Suprapubic skin (tissue), 4 donors: Measurements from ENCODE around the gene MT1E. TPM values are rescaled to one million over a fixed set of nuclear protein-coding genes. Genes with fewer than 3 reads are reported as not detected.
A peak's percentile ranks its signal among the peaks of the same experiment; 100 is the strongest.
"Not testable (repeated sequence)": the region's sequence is repeated elsewhere in the genome, so short reads cannot be mapped to it uniquely, and the experiment has no call there.

Source experiments
- DNase-seq, 2 donors: peaks; one replicate each; pipeline ENCODE4 v3.0.0-alpha.2; 2019; ENCODE audit warnings: low spot score in 2 of 2
- H3K27ac ChIP-seq: fragments of 200-600 bp; sonication (generic); one replicate; pipeline ENCODE4 v1.5.1; 2019
- H3K27me3 ChIP-seq: fragments of 200-600 bp; sonication (generic); one replicate; pipeline ENCODE4 v1.5.1; 2019
- H3K36me3 ChIP-seq: fragments of 200-600 bp; sonication (generic); one replicate; pipeline ENCODE4 v1.5.1; 2019
- H3K4me1 ChIP-seq: fragments of 200-600 bp; sonication (generic); one replicate; pipeline ENCODE4 v1.5.1; 2019
- H3K4me3 ChIP-seq: fragments of 200-600 bp; sonication (generic); one replicate; pipeline ENCODE4 v1.5.1; 2019; ENCODE audit warnings: mild to moderate bottlenecking
- H3K9me3 ChIP-seq: fragments of 200-600 bp; sonication (generic); one replicate; pipeline ENCODE4 v1.5.1; 2019
- CTCF ChIP-seq, 2 donors: fragments of 200-600 bp in 1 of 2; fragments of 450-650 bp in 1 of 2; sonication (generic) in 1 of 2; IDR thresholded peaks; one replicate each; pipeline ENCODE4 v1.5.1; 2016 to 2019; ENCODE audit warnings: antibody characterized with exemption in 2 of 2, mild to moderate bottlenecking in 1 of 2, moderate library complexity in 1 of 2
- EP300 ChIP-seq: sonication (generic); formaldehyde crosslinking; IDR thresholded peaks from one replicate; pipeline ENCODE4 v1.6.1; 2017; ENCODE audit warnings: antibody characterized with exemption
- POLR2A ChIP-seq, 2 donors: fragments of 450-650 bp; IDR thresholded peaks; one replicate each; pipeline ENCODE4 v1.6.1; 2017; ENCODE audit warnings: antibody characterized with exemption in 2 of 2, mild to moderate bottlenecking in 2 of 2, moderate library complexity in 2 of 2
- POLR2AphosphoS5 ChIP-seq, 3 donors: sonication (generic); formaldehyde crosslinking; IDR thresholded peaks; one replicate each; pipeline ENCODE4 v1.6.1; 2017; ENCODE audit warnings: antibody characterized with exemption in 3 of 3
- WGBS: methylation state at CpG from one replicate; pipeline ENCODE4 v1.1.5; 2018; 5-methylcytosine and 5-hydroxymethylcytosine counted together
- total RNA-seq, 4 donors: library from RNA; depleted of rRNA; stranded (reverse); fragments of >200 nt; gene quantifications; one replicate each; pipeline ENCODE4 v1.1.0, GENCODE V29; 2016

The MT1E gene
- total RNA-seq, 4 donors from 2014 or later = 454 to 1,259 (median 584) TPM

GRCh38 chr16:56670620-56670934, 45.0 kb downstream of the MT1E start:
- Histone ChIP-seq H3K27ac (no peak overlapping the region), H3K36me3 (no peaks in the 10 kb centered on the region), H3K4me3 (no peak overlapping the region), H3K9me3 (no peaks in the 10 kb centered on the region), H3K4me1 (peaks cover 35% of the 10 kb centered on the region), H3K27me3 (peaks cover 40% of the 10 kb centered on the region)
- TF ChIP-seq POLR2AphosphoS5 (IDR thresholded peaks at IDR 0.05) = no peak
- no peak for TF ChIP-seq POLR2A (IDR thresholded peaks at IDR 0.05)
- TF ChIP-seq CTCF (IDR thresholded peaks at IDR 0.05) = no peak
- no peak for TF ChIP-seq EP300
- DNase-seq = no peak
- WGBS = 94% methylated on average over 2 of the region's 2 CpGs

- H3K27me3 ChIP-seq = peaks cover 44% of the 10 kb centered on the region
- H3K4me1 ChIP-seq = peaks cover 45% of the 10 kb centered on the region
- WGBS = 57% methylated on average over 2 of the region's 2 CpGs
- not testable (repeated sequence) for H3K9me3 ChIP-seq, H3K4me3 ChIP-seq, DNase-seq, H3K36me3 ChIP-seq, H3K27ac ChIP-seq
Measured at GRCh38 chr16:56671691-56672090, 46.1 kb downstream of the MT1E start.

- H3K9me3 ChIP-seq, DNase-seq, H3K27ac ChIP-seq, H3K36me3 ChIP-seq, H3K4me3 ChIP-seq: not testable (repeated sequence)
- H3K27me3 ChIP-seq = peaks cover 41% of the 10 kb centered on the region
- H3K4me1 ChIP-seq = peaks cover 42% of the 10 kb centered on the region
- WGBS = 77% methylated on average over 3 of the region's 3 CpGs
Measured at GRCh38 chr16:56672171-56672570, 46.6 kb downstream of the MT1E start.

- Histone ChIP-seq H3K4me1 (peaks cover 34% of the 10 kb centered on the region), H3K4me3 (no peak overlapping the region), H3K27me3 (peaks cover 40% of the 10 kb centered on the region), H3K27ac (no peak overlapping the region), H3K9me3 (no peaks in the 10 kb centered on the region), H3K36me3 (no peaks in the 10 kb centered on the region)
- 79% methylated on average over 11 of the region's 11 CpGs for WGBS
- DNase-seq = no peak
- TF ChIP-seq POLR2AphosphoS5 (IDR thresholded peaks at IDR 0.05) (no peak), CTCF (IDR thresholded peaks at IDR 0.05) (no peak)
Measured at GRCh38 chr16:56672761-56673536, 47.4 kb downstream of the MT1E start.

- Histone ChIP-seq H3K27me3 (peaks cover 33% of the 10 kb centered on the region), H3K36me3 (no peaks in the 10 kb centered on the region), H3K27ac (no peak overlapping the region), H3K4me1 (peaks cover 27% of the 10 kb centered on the region), H3K9me3 (no peaks in the 10 kb centered on the region), H3K4me3 (no peak overlapping the region)
- peak in 1 of 2 donors; percentile 56 for DNase-seq
- 30% methylated on average over 12 of the region's 12 CpGs for WGBS
- TF ChIP-seq POLR2A (IDR thresholded peaks at IDR 0.05) (no peak), POLR2AphosphoS5 (IDR thresholded peaks at IDR 0.05) (no peak), EP300 (no peak), CTCF (IDR thresholded peaks at IDR 0.05) (peak; percentile 49 to 62)
Measured at GRCh38 chr16:56673921-56674320, 48.3 kb downstream of the MT1E start.

GRCh38 chr16:56674570-56674969, 49.0 kb downstream of the MT1E start:
- H3K4me1 ChIP-seq = peaks cover 21% of the 10 kb centered on the region
- not testable (repeated sequence) for H3K4me3 ChIP-seq, H3K27ac ChIP-seq, DNase-seq, H3K9me3 ChIP-seq, H3K36me3 ChIP-seq
- WGBS = 69% methylated on average over 6 of the region's 6 CpGs
- peaks cover 26% of the 10 kb centered on the region for H3K27me3 ChIP-seq

- Histone ChIP-seq H3K4me1 (peaks cover 13% of the 10 kb centered on the region), H3K9me3 (no peaks in the 10 kb centered on the region), H3K27ac (no peak overlapping the region), H3K36me3 (no peaks in the 10 kb centered on the region), H3K27me3 (peaks cover 15% of the 10 kb centered on the region), H3K4me3 (peak overlapping the region; percentile 9)
- 38% methylated on average over 31 of the region's 32 CpGs for WGBS
- DNase-seq = no peak
- TF ChIP-seq CTCF (IDR thresholded peaks at IDR 0.05) (no peak), POLR2AphosphoS5 (IDR thresholded peaks at IDR 0.05) (no peak), EP300 (no peak), POLR2A (IDR thresholded peaks at IDR 0.05) (no peak)
Measured at GRCh38 chr16:56675685-56676210, 50.2 kb downstream of the MT1E start.
